DND-41 (cell line): ENCODE results near the gene NR2C1.

ENCODE experiments used
- ATAC-seq: fragments of 200-7000 bp; cut with Tn5 transposase; 3 replicates; pipeline ENCODE4 v1.9.1; 2021; ENCODE audit warnings: low read depth; ENCODE audit not compliant: insufficient read depth
- DNase-seq: peaks from one replicate; pipeline ENCODE4 v3.0.0-alpha.2; 2020
- H2AFZ ChIP-seq: 2 replicates; pipeline ENCODE4 v1.6.0; 2012; ENCODE audit warnings: low read depth, low read length
- H3K27ac ChIP-seq: 2 replicates; pipeline ENCODE4 v1.5.1; 2012; ENCODE audit warnings: low read length, inconsistent platforms
- H3K27me3 ChIP-seq: fragments of 200-600 bp; sonication (generic); 2 replicates; pipeline ENCODE4 v1.6.0; 2012; ENCODE audit warnings: low read length, mild to moderate bottlenecking, inconsistent platforms; ENCODE audit not compliant: insufficient read depth, poor library complexity
- H3K36me3 ChIP-seq: 2 replicates; pipeline ENCODE4 v1.5.1; 2012; ENCODE audit warnings: low read length, inconsistent platforms; ENCODE audit not compliant: insufficient read depth
- H3K4me1 ChIP-seq: 2 replicates; pipeline ENCODE4 v1.5.1; 2012; ENCODE audit warnings: mild to moderate bottlenecking, low read length; ENCODE audit not compliant: insufficient read depth
- H3K4me2 ChIP-seq: 2 replicates; pipeline ENCODE4 v1.6.0; 2012; ENCODE audit warnings: mild to moderate bottlenecking, moderate library complexity, low read length, inconsistent platforms; ENCODE audit not compliant: insufficient read depth
- H3K4me3 ChIP-seq, 2 experiments: fragments of 200-600 bp in 1 of 2; shearing (Covaris generic) in 1 of 2; 2 replicates each; pipeline ENCODE4 v1.5.1; 2012 to 2016; ENCODE audit warnings: inconsistent platforms in 2 of 2, low read length in 2 of 2, mild to moderate bottlenecking in 2 of 2, low read depth in 1 of 2, moderate library complexity in 1 of 2
- H3K79me2 ChIP-seq: 2 replicates; pipeline ENCODE4 v1.6.0; 2012; ENCODE audit warnings: low read length, inconsistent platforms; ENCODE audit not compliant: insufficient read depth
- H3K9ac ChIP-seq: 2 replicates; pipeline ENCODE4 v1.6.0; 2012; ENCODE audit warnings: low read depth, mild to moderate bottlenecking, inconsistent platforms, low read length, moderate library complexity
- H3K9me3 ChIP-seq: 2 replicates; pipeline ENCODE4 v1.5.1; 2012; ENCODE audit warnings: low read length, moderate library complexity, mild to moderate bottlenecking, inconsistent platforms; ENCODE audit not compliant: insufficient read depth, severe bottlenecking
- H4K20me1 ChIP-seq: 2 replicates; pipeline ENCODE4 v1.6.0; 2012; ENCODE audit warnings: low read length; ENCODE audit not compliant: insufficient read depth
- CTCF ChIP-seq: IDR thresholded peaks from 2 replicates; pipeline ENCODE4 v1.5.1; 2012; ENCODE audit warnings: borderline replicate concordance, low read length, moderate library complexity, mild to moderate bottlenecking; ENCODE audit not compliant: poor library complexity, severe bottlenecking; ENCODE audit errors: extremely low read depth
- EZH2 ChIP-seq: IDR thresholded peaks from 3 replicates; pipeline ENCODE4 v1.6.1; 2012; ENCODE audit warnings: borderline replicate concordance, low read depth, mild to moderate bottlenecking, moderate library complexity, low read length, inconsistent platforms; ENCODE audit not compliant: severe bottlenecking

Gene NR2C1

GRCh38 chr12:94983321-94983720 lies 90.1 kb downstream of the NR2C1 start:
- H4K20me1 ChIP-seq: peaks cover 23% of the 10 kb centered on the region
- ATAC-seq (no peak), DNase-seq (no peak)
- no peak overlapping the region for H3K9ac ChIP-seq
- H2AFZ ChIP-seq: no peak overlapping the region
- H3K4me1 ChIP-seq: peaks cover 19% of the 10 kb centered on the region
- no peak overlapping the region for H3K4me3 ChIP-seq
- peaks cover 22% of the 10 kb centered on the region for H3K79me2 ChIP-seq
- H3K36me3 ChIP-seq: peaks cover 15% of the 10 kb centered on the region; the same call in 1 of the 2 replicates
- no peak for TF ChIP-seq CTCF
- TF ChIP-seq EZH2: no peak
- H3K4me2 ChIP-seq: no peak overlapping the region
- H3K27me3 ChIP-seq: no peaks in the 10 kb centered on the region
- H3K27ac ChIP-seq: no peak overlapping the region
- H3K9me3 ChIP-seq: no peaks in the 10 kb centered on the region

GRCh38 chr12:94982456-94982855 lies 91.0 kb downstream of the NR2C1 start:
- Histone ChIP-seq H3K4me2 (no peak overlapping the region), H2AFZ (no peak overlapping the region), H3K36me3 (peaks cover 15% of the 10 kb centered on the region; the same call in 1 of the 2 replicates), H3K27me3 (no peaks in the 10 kb centered on the region), H3K9me3 (no peaks in the 10 kb centered on the region), H3K79me2 (peaks cover 22% of the 10 kb centered on the region), H3K4me1 (peaks cover 10% of the 10 kb centered on the region), H3K4me3 (no peak overlapping the region), H4K20me1 (peaks cover 23% of the 10 kb centered on the region), H3K27ac (no peak overlapping the region), H3K9ac (no peak overlapping the region)
- DNase-seq: no peak
- TF ChIP-seq CTCF: no peak
- no peak for TF ChIP-seq EZH2
- no peak for ATAC-seq

- no peak overlapping the region for H3K9ac ChIP-seq
- ATAC-seq (peak; percentile 39; the same call in 1 of the 3 replicates), DNase-seq (no peak)
- H3K4me2 ChIP-seq: no peak overlapping the region
- no peak overlapping the region for H2AFZ ChIP-seq
- H3K9me3 ChIP-seq: no peaks in the 10 kb centered on the region
- no peaks in the 10 kb centered on the region for H3K27me3 ChIP-seq
- no peak overlapping the region for H3K4me3 ChIP-seq
- no peak overlapping the region for H3K27ac ChIP-seq
- TF ChIP-seq EZH2: no peak
- peak; percentile 50 for TF ChIP-seq CTCF
- H4K20me1 ChIP-seq: peaks cover 18% of the 10 kb centered on the region; the same call in 1 of the 2 replicates
- peaks cover 16% of the 10 kb centered on the region for H3K79me2 ChIP-seq
- no peaks in the 10 kb centered on the region for H3K4me1 ChIP-seq
- H3K36me3 ChIP-seq: peaks cover 15% of the 10 kb centered on the region; the same call in 1 of the 2 replicates
These were observed 92.8 kb downstream of the NR2C1 start for GRCh38 chr12:94980577-94980976.

- Histone ChIP-seq H3K36me3 (peaks cover 15% of the 10 kb centered on the region; the same call in 1 of the 2 replicates), H3K4me2 (no peak overlapping the region), H3K9me3 (no peaks in the 10 kb centered on the region), H4K20me1 (peaks cover 18% of the 10 kb centered on the region; the same call in 1 of the 2 replicates), H3K27me3 (no peaks in the 10 kb centered on the region), H3K4me1 (no peaks in the 10 kb centered on the region), H3K4me3 (no peak overlapping the region), H3K27ac (no peak overlapping the region), H2AFZ (no peak overlapping the region), H3K79me2 (peaks cover 16% of the 10 kb centered on the region), H3K9ac (no peak overlapping the region)
- DNase-seq (no peak), ATAC-seq (no peak)
- no peak for TF ChIP-seq CTCF
- no peak for TF ChIP-seq EZH2
These were observed 93.5 kb downstream of the NR2C1 start for GRCh38 chr12:94979941-94980340.
